HL-60 (cell line): ENCODE measurements around the gene PHF13.

Source experiments
- DNase-seq, 2 experiments: peaks; one replicate each; pipeline ENCODE4 v3.0.0-alpha.2; 2010 to 2020; ENCODE audit warnings: low read depth in 1 of 2, low spot score in 1 of 2
- H3K27ac ChIP-seq: fragments of 250-450 bp; sonication (Bioruptor Pico); replicated peaks from 2 replicates; pipeline ENCODE4 v1.5.1; 2020; ENCODE audit warnings: mild to moderate bottlenecking, moderate library complexity
- H3K27me3 ChIP-seq: fragments of 250-450 bp; sonication (Bioruptor Pico); 2 replicates; pipeline ENCODE4 v1.5.1; 2021; ENCODE audit warnings: mild to moderate bottlenecking, moderate library complexity; ENCODE audit not compliant: insufficient read depth, poor library complexity, severe bottlenecking
- H3K4me3 ChIP-seq: replicated peaks from 2 replicates; pipeline ENCODE4 v1.5.1; 2011; ENCODE audit warnings: mild to moderate bottlenecking, control low read depth, low read length; ENCODE audit not compliant: insufficient read depth
- GABPA ChIP-seq: IDR thresholded peaks from 2 replicates; pipeline ENCODE4 v1.6.1; 2012; ENCODE audit warnings: low read depth
- POLR2AphosphoS5 ChIP-seq: IDR thresholded peaks from 2 replicates; pipeline ENCODE4 v1.6.1; 2012; ENCODE audit warnings: low read depth
- SPI1 ChIP-seq: IDR thresholded peaks from 2 replicates; pipeline ENCODE4 v1.6.1; 2012; ENCODE audit warnings: low read depth, mild to moderate bottlenecking, borderline replicate concordance
- TF ChIP-seq, protein P1 (sequence below): IDR thresholded peaks from one replicate; pipeline ENCODE4 v1.5.1; 2011; ENCODE audit warnings: low read length, control low read depth, inconsistent platforms; ENCODE audit not compliant: insufficient read depth
- TF ChIP-seq, protein P2 (sequence below): IDR thresholded peaks from 2 replicates; pipeline ENCODE4 v1.6.1; 2012; ENCODE audit warnings: low read depth; ENCODE audit not compliant: insufficient replicate concordance

PHF13 gene

GRCh38 chr1:6645018-6645417, 31.5 kb downstream of the PHF13 start:
- DNase-seq, result no peak
- Histone ChIP-seq H3K27ac (no peak overlapping the region), H3K27me3 (no peaks in the 10 kb centered on the region), H3K4me3 (no peak overlapping the region)
- TF ChIP-seq, protein P1, sequence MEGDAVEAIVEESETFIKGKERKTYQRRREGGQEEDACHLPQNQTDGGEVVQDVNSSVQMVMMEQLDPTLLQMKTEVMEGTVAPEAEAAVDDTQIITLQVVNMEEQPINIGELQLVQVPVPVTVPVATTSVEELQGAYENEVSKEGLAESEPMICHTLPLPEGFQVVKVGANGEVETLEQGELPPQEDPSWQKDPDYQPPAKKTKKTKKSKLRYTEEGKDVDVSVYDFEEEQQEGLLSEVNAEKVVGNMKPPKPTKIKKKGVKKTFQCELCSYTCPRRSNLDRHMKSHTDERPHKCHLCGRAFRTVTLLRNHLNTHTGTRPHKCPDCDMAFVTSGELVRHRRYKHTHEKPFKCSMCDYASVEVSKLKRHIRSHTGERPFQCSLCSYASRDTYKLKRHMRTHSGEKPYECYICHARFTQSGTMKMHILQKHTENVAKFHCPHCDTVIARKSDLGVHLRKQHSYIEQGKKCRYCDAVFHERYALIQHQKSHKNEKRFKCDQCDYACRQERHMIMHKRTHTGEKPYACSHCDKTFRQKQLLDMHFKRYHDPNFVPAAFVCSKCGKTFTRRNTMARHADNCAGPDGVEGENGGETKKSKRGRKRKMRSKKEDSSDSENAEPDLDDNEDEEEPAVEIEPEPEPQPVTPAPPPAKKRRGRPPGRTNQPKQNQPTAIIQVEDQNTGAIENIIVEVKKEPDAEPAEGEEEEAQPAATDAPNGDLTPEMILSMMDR, result no peak
- TF ChIP-seq POLR2AphosphoS5, result no peak
- TF ChIP-seq GABPA, result no peak
- TF ChIP-seq, protein P2, sequence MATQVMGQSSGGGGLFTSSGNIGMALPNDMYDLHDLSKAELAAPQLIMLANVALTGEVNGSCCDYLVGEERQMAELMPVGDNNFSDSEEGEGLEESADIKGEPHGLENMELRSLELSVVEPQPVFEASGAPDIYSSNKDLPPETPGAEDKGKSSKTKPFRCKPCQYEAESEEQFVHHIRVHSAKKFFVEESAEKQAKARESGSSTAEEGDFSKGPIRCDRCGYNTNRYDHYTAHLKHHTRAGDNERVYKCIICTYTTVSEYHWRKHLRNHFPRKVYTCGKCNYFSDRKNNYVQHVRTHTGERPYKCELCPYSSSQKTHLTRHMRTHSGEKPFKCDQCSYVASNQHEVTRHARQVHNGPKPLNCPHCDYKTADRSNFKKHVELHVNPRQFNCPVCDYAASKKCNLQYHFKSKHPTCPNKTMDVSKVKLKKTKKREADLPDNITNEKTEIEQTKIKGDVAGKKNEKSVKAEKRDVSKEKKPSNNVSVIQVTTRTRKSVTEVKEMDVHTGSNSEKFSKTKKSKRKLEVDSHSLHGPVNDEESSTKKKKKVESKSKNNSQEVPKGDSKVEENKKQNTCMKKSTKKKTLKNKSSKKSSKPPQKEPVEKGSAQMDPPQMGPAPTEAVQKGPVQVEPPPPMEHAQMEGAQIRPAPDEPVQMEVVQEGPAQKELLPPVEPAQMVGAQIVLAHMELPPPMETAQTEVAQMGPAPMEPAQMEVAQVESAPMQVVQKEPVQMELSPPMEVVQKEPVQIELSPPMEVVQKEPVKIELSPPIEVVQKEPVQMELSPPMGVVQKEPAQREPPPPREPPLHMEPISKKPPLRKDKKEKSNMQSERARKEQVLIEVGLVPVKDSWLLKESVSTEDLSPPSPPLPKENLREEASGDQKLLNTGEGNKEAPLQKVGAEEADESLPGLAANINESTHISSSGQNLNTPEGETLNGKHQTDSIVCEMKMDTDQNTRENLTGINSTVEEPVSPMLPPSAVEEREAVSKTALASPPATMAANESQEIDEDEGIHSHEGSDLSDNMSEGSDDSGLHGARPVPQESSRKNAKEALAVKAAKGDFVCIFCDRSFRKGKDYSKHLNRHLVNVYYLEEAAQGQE, result no peak
- no peak for TF ChIP-seq SPI1

DNA sequence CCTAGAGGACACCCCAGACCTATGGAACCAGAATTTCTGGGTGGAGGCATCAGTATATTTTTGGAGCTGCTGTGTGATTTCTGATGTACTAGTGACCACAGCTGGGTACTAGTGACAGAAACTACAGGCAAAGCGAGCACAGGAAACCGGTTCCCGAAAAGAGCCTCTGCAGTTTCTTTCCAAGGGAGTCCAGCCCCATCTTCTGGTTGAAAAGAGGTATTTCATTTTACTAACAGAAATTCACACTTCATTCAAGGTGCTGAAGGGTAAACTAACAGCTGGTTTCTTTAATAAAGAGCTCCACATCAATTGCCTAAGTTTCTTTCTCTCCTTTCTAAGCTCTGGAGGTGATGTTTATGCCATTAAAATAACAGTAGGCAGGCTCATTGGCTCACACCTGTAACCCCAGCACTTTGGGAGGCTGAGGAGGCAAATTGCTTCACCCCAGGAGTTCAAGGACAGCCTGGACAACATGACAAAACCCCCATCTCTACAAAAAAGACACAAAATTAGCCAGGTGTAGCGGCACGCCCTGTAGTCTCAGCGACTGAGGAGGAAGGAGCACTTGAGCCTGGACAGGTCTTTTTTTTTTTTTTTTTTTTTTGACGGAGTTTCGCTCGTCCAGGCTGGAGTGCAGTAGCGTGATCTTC, 33.1 kb downstream of the PHF13 start:
- peak in 1 of 2 experiments; percentile 28 for DNase-seq
- TF ChIP-seq, protein P1, result peak; percentile 39
- TF ChIP-seq POLR2AphosphoS5, result no peak
- H3K4me3 ChIP-seq, result no peak overlapping the region
- H3K27ac ChIP-seq, result no peak overlapping the region
- H3K27me3 ChIP-seq, result no peaks in the 10 kb centered on the region

GRCh38 chr1:6648556-6648955, 35.0 kb downstream of the PHF13 start:
- no peak for DNase-seq
- Histone ChIP-seq H3K27me3 (no peaks in the 10 kb centered on the region), H3K4me3 (no peak overlapping the region), H3K27ac (no peak overlapping the region)
- TF ChIP-seq GABPA (no peak), POLR2AphosphoS5 (no peak), SPI1 (no peak)
- TF ChIP-seq, protein P1, result no peak
- TF ChIP-seq, protein P2, result no peak

DNA sequence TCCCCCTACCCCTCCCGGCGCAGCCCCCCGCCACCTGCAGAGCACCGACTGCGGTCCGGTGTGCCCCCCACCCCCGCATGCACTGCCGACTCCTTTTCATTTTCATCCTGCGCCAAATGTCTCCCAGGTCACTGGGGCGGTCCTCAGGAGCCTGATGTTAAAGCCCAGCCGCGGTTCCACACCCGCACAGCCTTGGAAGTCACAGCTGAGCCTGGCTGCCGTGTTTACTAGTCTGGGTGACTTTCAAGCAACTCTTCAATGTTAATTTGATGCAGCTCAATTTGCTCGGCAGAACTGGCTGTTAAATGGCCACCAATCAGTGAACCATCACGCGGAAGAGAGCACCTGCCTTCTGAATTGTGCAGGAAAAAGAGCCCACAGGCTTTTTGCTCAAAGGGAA, 38.4 kb downstream of the PHF13 start:
- no peak for DNase-seq
- no peaks in the 10 kb centered on the region for H3K27me3 ChIP-seq
- no peak overlapping the region for H3K27ac ChIP-seq
- TF ChIP-seq GABPA (no peak), POLR2AphosphoS5 (no peak), SPI1 (no peak)
- TF ChIP-seq, protein P2, result no peak
- TF ChIP-seq, protein P1, result no peak
- no peak overlapping the region for H3K4me3 ChIP-seq
